HEK293 (cell line): ENCODE results near the gene ELOVL1.

Experiments
- SETDB1 ChIP-seq: IDR thresholded peaks from one replicate; pipeline ENCODE4 v1.6.1; 2017; ENCODE audit warnings: mild to moderate bottlenecking, low read length, moderate library complexity, mixed read lengths; ENCODE audit not compliant: insufficient read length
- YY1 ChIP-seq: fragments of 450-650 bp; formaldehyde crosslinking; IDR thresholded peaks from 2 replicates; pipeline ENCODE4 v1.5.1; 2018; ENCODE audit warnings: missing biosample characterization, missing genetic modification characterization
- ZIC2 ChIP-seq: fragments of 450-650 bp; formaldehyde crosslinking; IDR thresholded peaks from 2 replicates; pipeline ENCODE4 v1.5.1; 2016; ENCODE audit warnings: missing biosample characterization, missing genetic modification characterization
- ZNF140 ChIP-seq: fragments of 450-650 bp; formaldehyde crosslinking; IDR thresholded peaks from 2 replicates; pipeline ENCODE4 v1.5.1; 2016; ENCODE audit warnings: missing biosample characterization, missing genetic modification characterization
- ZNF341 ChIP-seq: fragments of 450-650 bp; formaldehyde crosslinking; IDR thresholded peaks from 2 replicates; pipeline ENCODE4; 2016; ENCODE audit warnings: low read depth, missing biosample characterization, missing genetic modification characterization
- TF ChIP-seq, protein P1 (sequence below): fragments of 450-650 bp; formaldehyde crosslinking; IDR thresholded peaks from 2 replicates; pipeline ENCODE4 v1.5.1; 2016; ENCODE audit warnings: missing biosample characterization, missing genetic modification characterization
- TF ChIP-seq, protein P2 (sequence below): IDR thresholded peaks from 2 replicates; pipeline ENCODE4 v1.6.1; 2011; ENCODE audit warnings: mild to moderate bottlenecking, low read depth, low read length, borderline replicate concordance

- TF ChIP-seq, protein P1, sequence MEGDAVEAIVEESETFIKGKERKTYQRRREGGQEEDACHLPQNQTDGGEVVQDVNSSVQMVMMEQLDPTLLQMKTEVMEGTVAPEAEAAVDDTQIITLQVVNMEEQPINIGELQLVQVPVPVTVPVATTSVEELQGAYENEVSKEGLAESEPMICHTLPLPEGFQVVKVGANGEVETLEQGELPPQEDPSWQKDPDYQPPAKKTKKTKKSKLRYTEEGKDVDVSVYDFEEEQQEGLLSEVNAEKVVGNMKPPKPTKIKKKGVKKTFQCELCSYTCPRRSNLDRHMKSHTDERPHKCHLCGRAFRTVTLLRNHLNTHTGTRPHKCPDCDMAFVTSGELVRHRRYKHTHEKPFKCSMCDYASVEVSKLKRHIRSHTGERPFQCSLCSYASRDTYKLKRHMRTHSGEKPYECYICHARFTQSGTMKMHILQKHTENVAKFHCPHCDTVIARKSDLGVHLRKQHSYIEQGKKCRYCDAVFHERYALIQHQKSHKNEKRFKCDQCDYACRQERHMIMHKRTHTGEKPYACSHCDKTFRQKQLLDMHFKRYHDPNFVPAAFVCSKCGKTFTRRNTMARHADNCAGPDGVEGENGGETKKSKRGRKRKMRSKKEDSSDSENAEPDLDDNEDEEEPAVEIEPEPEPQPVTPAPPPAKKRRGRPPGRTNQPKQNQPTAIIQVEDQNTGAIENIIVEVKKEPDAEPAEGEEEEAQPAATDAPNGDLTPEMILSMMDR (tag by site-specific recombination) = no peak
- no peak; the same call in 1 of the 2 replicates for TF ChIP-seq ZIC2 (tag by site-specific recombination)
- TF ChIP-seq ZNF341 = no peak
- TF ChIP-seq, protein P2, sequence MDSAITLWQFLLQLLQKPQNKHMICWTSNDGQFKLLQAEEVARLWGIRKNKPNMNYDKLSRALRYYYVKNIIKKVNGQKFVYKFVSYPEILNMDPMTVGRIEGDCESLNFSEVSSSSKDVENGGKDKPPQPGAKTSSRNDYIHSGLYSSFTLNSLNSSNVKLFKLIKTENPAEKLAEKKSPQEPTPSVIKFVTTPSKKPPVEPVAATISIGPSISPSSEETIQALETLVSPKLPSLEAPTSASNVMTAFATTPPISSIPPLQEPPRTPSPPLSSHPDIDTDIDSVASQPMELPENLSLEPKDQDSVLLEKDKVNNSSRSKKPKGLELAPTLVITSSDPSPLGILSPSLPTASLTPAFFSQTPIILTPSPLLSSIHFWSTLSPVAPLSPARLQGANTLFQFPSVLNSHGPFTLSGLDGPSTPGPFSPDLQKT = no peak
- no peak for TF ChIP-seq YY1 (tag by site-specific recombination)
- no peak for TF ChIP-seq SETDB1
- no peak for TF ChIP-seq ZNF140 (tag by site-specific recombination)
These were observed 53.6 kb downstream of the ELOVL1 start for GRCh38 chr1:43314233-43314632.
